Hepatocyte (in vitro differentiated cells): Measurements from ENCODE around the gene KIF3B. TPM values are rescaled to one million over a fixed set of nuclear protein-coding genes. Genes with fewer than 3 reads are reported as not detected.
A peak's percentile ranks its signal among the peaks of the same experiment; 100 is the strongest.

Experiments
- DNase-seq: peaks from one replicate; pipeline ENCODE4 v3.0.0-alpha.2; 2016; ENCODE audit warnings: low spot score
- H2AFZ ChIP-seq: fragments of 200-600 bp; sonication (generic); 2 replicates; pipeline ENCODE4 v1.6.0; 2016; ENCODE audit warnings: antibody characterized with exemption, mild to moderate bottlenecking
- H3K27ac ChIP-seq: fragments of 200-600 bp; sonication (generic); 2 replicates; pipeline ENCODE4 v1.5.1; 2016; ENCODE audit warnings: mild to moderate bottlenecking
- H3K27me3 ChIP-seq: fragments of 200-600 bp; sonication (generic); 2 replicates; pipeline ENCODE4 v1.6.1; 2016
- H3K36me3 ChIP-seq: fragments of 200-600 bp; sonication (generic); replicated peaks from 2 replicates; pipeline ENCODE4 v1.5.1; 2016; ENCODE audit warnings: low read depth; ENCODE audit not compliant: insufficient read depth
- H3K4me1 ChIP-seq: fragments of 200-600 bp; sonication (generic); 2 replicates; pipeline ENCODE4 v1.5.1; 2016; ENCODE audit warnings: mild to moderate bottlenecking, moderate library complexity; ENCODE audit not compliant: insufficient read depth
- H3K4me2 ChIP-seq: fragments of 200-600 bp; sonication (generic); 2 replicates; pipeline ENCODE4 v1.6.0; 2016
- H3K4me3 ChIP-seq: fragments of 200-600 bp; sonication (generic); 2 replicates; pipeline ENCODE4 v1.5.1; 2016; ENCODE audit warnings: mild to moderate bottlenecking
- H3K79me2 ChIP-seq: fragments of 200-600 bp; sonication (generic); 2 replicates; pipeline ENCODE4 v1.6.0; 2017; ENCODE audit warnings: mild to moderate bottlenecking
- H3K9me2 ChIP-seq: fragments of 200-600 bp; sonication (generic); replicated peaks from 2 replicates; pipeline ENCODE4 v1.6.0; 2017; ENCODE audit warnings: mild to moderate bottlenecking; ENCODE audit not compliant: insufficient read depth
- H3K9me3 ChIP-seq: fragments of 200-600 bp; sonication (generic); 2 replicates; pipeline ENCODE4 v1.5.1; 2016; ENCODE audit warnings: low read depth, mild to moderate bottlenecking
- H4K20me1 ChIP-seq: fragments of 200-600 bp; sonication (generic); 2 replicates; pipeline ENCODE4 v1.6.0; 2016; ENCODE audit warnings: mild to moderate bottlenecking; ENCODE audit not compliant: insufficient read depth, poor library complexity, severe bottlenecking
- EZH2 ChIP-seq: fragments of 200-600 bp; sonication (generic); IDR thresholded peaks from 2 replicates; pipeline ENCODE4 v1.6.1; 2016; ENCODE audit warnings: antibody characterized with exemption, mild to moderate bottlenecking, borderline replicate concordance
- EZH2phosphoT487 ChIP-seq: fragments of 200-600 bp; sonication (generic); IDR thresholded peaks from one replicate; pipeline ENCODE4 v1.6.1; 2018; ENCODE audit warnings: antibody characterized with exemption, mild to moderate bottlenecking, low read depth, moderate library complexity; ENCODE audit not compliant: unreplicated experiment, severe bottlenecking
- WGBS: methylation state at CpG from one replicate; pipeline ENCODE4 v1.1.6; 2016; ENCODE audit warnings: low lambda C conversion rate; ENCODE audit errors: missing lambda C conversion rate; 5-methylcytosine and 5-hydroxymethylcytosine counted together
- polyA plus RNA-seq: library from polyadenylated mRNA; unstranded; fragments of >200 nt; fragmentation: Nextera tagmentation; extraction: Ambion mirVana; gene quantifications from 2 replicates; pipeline ENCODE4 v1.2.1, GENCODE V29; 2016
- total RNA-seq: library from RNA; depleted of rRNA; stranded (reverse); fragments of >200 nt; gene quantifications from 2 replicates; pipeline ENCODE4 v1.2.3, GENCODE V29; 2014
- TF ChIP-seq, protein P1 (sequence below): fragments of 200-600 bp; sonication (generic); IDR thresholded peaks from 2 replicates; pipeline ENCODE4 v1.5.1; 2016; ENCODE audit warnings: antibody characterized with exemption, mild to moderate bottlenecking; ENCODE audit not compliant: poor library complexity

The KIF3B gene
- total and polyA plus RNA-seq, 2 experiments from 2014 or later, result 11.7 to 32.0 TPM

- H3K27me3 ChIP-seq, result no peaks in the 10 kb centered on the region
- H3K79me2 ChIP-seq, result no peaks in the 10 kb centered on the region
- H3K4me2 ChIP-seq, result no peak overlapping the region
- peaks cover 30% of the 10 kb centered on the region for H3K4me1 ChIP-seq
- H3K9me3 ChIP-seq, result no peaks in the 10 kb centered on the region
- no peaks in the 10 kb centered on the region for H3K36me3 ChIP-seq
- DNase-seq, result no peak
- no peak overlapping the region for H2AFZ ChIP-seq
- TF ChIP-seq EZH2 (no peak), EZH2phosphoT487 (no peak)
- TF ChIP-seq, protein P1, sequence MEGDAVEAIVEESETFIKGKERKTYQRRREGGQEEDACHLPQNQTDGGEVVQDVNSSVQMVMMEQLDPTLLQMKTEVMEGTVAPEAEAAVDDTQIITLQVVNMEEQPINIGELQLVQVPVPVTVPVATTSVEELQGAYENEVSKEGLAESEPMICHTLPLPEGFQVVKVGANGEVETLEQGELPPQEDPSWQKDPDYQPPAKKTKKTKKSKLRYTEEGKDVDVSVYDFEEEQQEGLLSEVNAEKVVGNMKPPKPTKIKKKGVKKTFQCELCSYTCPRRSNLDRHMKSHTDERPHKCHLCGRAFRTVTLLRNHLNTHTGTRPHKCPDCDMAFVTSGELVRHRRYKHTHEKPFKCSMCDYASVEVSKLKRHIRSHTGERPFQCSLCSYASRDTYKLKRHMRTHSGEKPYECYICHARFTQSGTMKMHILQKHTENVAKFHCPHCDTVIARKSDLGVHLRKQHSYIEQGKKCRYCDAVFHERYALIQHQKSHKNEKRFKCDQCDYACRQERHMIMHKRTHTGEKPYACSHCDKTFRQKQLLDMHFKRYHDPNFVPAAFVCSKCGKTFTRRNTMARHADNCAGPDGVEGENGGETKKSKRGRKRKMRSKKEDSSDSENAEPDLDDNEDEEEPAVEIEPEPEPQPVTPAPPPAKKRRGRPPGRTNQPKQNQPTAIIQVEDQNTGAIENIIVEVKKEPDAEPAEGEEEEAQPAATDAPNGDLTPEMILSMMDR, result no peak
- H3K9me2 ChIP-seq, result no peaks in the 10 kb centered on the region
- no peaks in the 10 kb centered on the region for H4K20me1 ChIP-seq
- no peak overlapping the region for H3K4me3 ChIP-seq
- peak overlapping the region; percentile 98 for H3K27ac ChIP-seq
Measured at GRCh38 chr20:32232326-32232886, 45.0 kb upstream of the KIF3B start.

DNA sequence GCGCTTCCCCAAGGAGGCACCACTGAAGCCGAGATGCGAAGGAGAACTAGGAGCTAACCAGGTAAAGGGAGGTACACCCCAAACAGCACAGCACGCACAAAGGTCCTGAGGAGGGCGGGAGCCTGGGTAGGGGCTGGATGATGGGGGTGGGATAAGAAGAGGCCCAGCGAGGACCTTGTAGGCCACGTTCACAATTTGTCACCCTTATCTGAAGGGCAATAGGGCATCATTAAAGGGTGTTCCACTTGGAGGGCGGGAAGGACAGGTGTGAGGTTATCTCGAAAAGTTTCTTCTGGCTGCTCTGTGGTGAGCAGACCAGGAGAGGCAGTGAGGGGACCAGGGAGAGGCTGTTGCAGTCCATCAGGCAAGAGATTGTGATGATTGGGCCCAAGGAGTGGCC is 44.2 kb upstream of the KIF3B start:
- no peak for DNase-seq
- Histone ChIP-seq H2AFZ (no peak overlapping the region), H3K4me1 (peaks cover 25% of the 10 kb centered on the region), H3K27me3 (no peaks in the 10 kb centered on the region), H3K27ac (no peak overlapping the region), H3K36me3 (no peaks in the 10 kb centered on the region), H3K9me3 (no peaks in the 10 kb centered on the region), H4K20me1 (no peaks in the 10 kb centered on the region), H3K4me2 (no peak overlapping the region), H3K9me2 (no peaks in the 10 kb centered on the region), H3K4me3 (no peak overlapping the region), H3K79me2 (no peaks in the 10 kb centered on the region)
- WGBS, result 87% methylated on average over 9 of the region's 9 CpGs
- TF ChIP-seq, protein P1, result no peak
- TF ChIP-seq EZH2 (no peak), EZH2phosphoT487 (no peak)

- Histone ChIP-seq H4K20me1 (no peaks in the 10 kb centered on the region), H3K4me2 (no peak overlapping the region), H3K4me3 (no peak overlapping the region), H3K9me2 (no peaks in the 10 kb centered on the region), H3K27ac (no peak overlapping the region), H3K79me2 (no peaks in the 10 kb centered on the region), H3K36me3 (no peaks in the 10 kb centered on the region), H2AFZ (no peak overlapping the region), H3K27me3 (no peaks in the 10 kb centered on the region), H3K4me1 (peaks cover 16% of the 10 kb centered on the region), H3K9me3 (no peaks in the 10 kb centered on the region)
- TF ChIP-seq, protein P1, result no peak
- TF ChIP-seq EZH2phosphoT487, result no peak
- no peak for TF ChIP-seq EZH2
- 96% methylated on average over 13 of the region's 13 CpGs for WGBS
- no peak for DNase-seq
Measured at GRCh38 chr20:32234135-32234808, 43.2 kb upstream of the KIF3B start.
